Measurements from ENCODE around the gene LTBP1.

Gene LTBP1

GRCh38 chr2:33420726-33421125 is 474.0 kb downstream of the LTBP1 start:
- Histone ChIP-seq H3K9me3 (ENCODE audit: low read length) (no peaks in the 10 kb centered on the region), H3K4me1 (ENCODE audit: insufficient read depth, low read length) (no peaks in the 10 kb centered on the region), H3K9ac (ENCODE audit: low read length) (no peak overlapping the region), H3K36me3 (ENCODE audit: insufficient read depth, low read length) (no peaks in the 10 kb centered on the region), H3K4me3 (ENCODE audit: low read depth in 1 of 2, low read length in 2 of 2) (no peak overlapping the region), H3K27ac (ENCODE audit: low read depth, low read length) (no peak overlapping the region), H3K27me3 (ENCODE audit: control insufficient read depth in 1 of 2, insufficient read depth in 2 of 2, low read length in 2 of 2) (no peaks in the 10 kb centered on the region)

GRCh38 chr2:33421820-33422219 is 475.1 kb downstream of the LTBP1 start:
- no peaks in the 10 kb centered on the region for H3K27me3 ChIP-seq (ENCODE audit: control insufficient read depth in 1 of 2, insufficient read depth in 2 of 2, low read length in 2 of 2)
- H3K4me3 ChIP-seq (ENCODE audit: low read depth in 1 of 2, low read length in 2 of 2): no peak overlapping the region
- H3K9me3 ChIP-seq (ENCODE audit: low read length): no peaks in the 10 kb centered on the region
- H3K9ac ChIP-seq (ENCODE audit: low read length): no peak overlapping the region
- no peaks in the 10 kb centered on the region for H3K36me3 ChIP-seq (ENCODE audit: insufficient read depth, low read length)
- no peak overlapping the region for H3K27ac ChIP-seq (ENCODE audit: low read depth, low read length)
- no peaks in the 10 kb centered on the region for H3K4me1 ChIP-seq (ENCODE audit: insufficient read depth, low read length)

DNA sequence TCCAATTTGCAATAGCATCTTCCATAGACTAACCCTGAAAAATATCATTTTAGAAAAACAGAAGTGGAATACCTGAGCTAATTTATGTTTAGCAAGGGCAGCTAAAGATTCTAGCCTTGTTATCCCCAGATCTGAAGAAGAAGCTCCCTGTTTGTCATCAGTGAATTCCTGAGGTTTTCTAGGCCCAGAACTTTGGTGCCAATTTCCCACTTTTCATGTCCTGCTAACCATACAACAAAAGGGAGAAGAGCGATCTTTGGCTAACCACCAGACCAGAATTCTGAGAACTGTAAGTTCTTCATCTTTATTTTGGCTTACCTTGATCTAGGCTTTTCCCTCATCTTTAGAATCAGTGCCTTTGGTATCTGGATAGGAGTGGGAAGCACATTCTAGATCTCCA is 478.4 kb downstream of the LTBP1 start:
- no peaks in the 10 kb centered on the region for H3K36me3 ChIP-seq (ENCODE audit: insufficient read depth, low read length)
- no peak overlapping the region for H3K9ac ChIP-seq (ENCODE audit: low read length)
- no peaks in the 10 kb centered on the region for H3K9me3 ChIP-seq (ENCODE audit: low read length)
- H3K4me1 ChIP-seq (ENCODE audit: insufficient read depth, low read length): no peaks in the 10 kb centered on the region
- no peak overlapping the region for H3K27ac ChIP-seq (ENCODE audit: low read depth, low read length)
- no peaks in the 10 kb centered on the region for H3K27me3 ChIP-seq (ENCODE audit: control insufficient read depth in 1 of 2, insufficient read depth in 2 of 2, low read length in 2 of 2)
- H3K4me3 ChIP-seq (ENCODE audit: low read depth in 1 of 2, low read length in 2 of 2): no peak overlapping the region

GRCh38 chr2:33425586-33426031 is 478.9 kb downstream of the LTBP1 start:
- H3K9ac ChIP-seq (ENCODE audit: low read length): no peak overlapping the region
- no peak overlapping the region for H3K27ac ChIP-seq (ENCODE audit: low read depth, low read length)
- no peaks in the 10 kb centered on the region for H3K9me3 ChIP-seq (ENCODE audit: low read length)
- no peaks in the 10 kb centered on the region for H3K36me3 ChIP-seq (ENCODE audit: insufficient read depth, low read length)
- no peaks in the 10 kb centered on the region for H3K4me1 ChIP-seq (ENCODE audit: insufficient read depth, low read length)
- no peaks in the 10 kb centered on the region for H3K27me3 ChIP-seq (ENCODE audit: control insufficient read depth in 1 of 2, insufficient read depth in 2 of 2, low read length in 2 of 2)
- no peak overlapping the region for H3K4me3 ChIP-seq (ENCODE audit: low read depth in 1 of 2, low read length in 2 of 2)

GRCh38 chr2:33426666-33427231 is 480.0 kb downstream of the LTBP1 start:
- H3K4me1 ChIP-seq (ENCODE audit: insufficient read depth, low read length): no peaks in the 10 kb centered on the region
- H3K27me3 ChIP-seq (ENCODE audit: control insufficient read depth in 1 of 2, insufficient read depth in 2 of 2, low read length in 2 of 2): no peaks in the 10 kb centered on the region
- no peak overlapping the region for H3K27ac ChIP-seq (ENCODE audit: low read depth, low read length)
- no peak overlapping the region for H3K9ac ChIP-seq (ENCODE audit: low read length)
- H3K4me3 ChIP-seq (ENCODE audit: low read depth in 1 of 2, low read length in 2 of 2): no peak overlapping the region
- no peaks in the 10 kb centered on the region for H3K9me3 ChIP-seq (ENCODE audit: low read length)
- H3K36me3 ChIP-seq (ENCODE audit: insufficient read depth, low read length): no peaks in the 10 kb centered on the region

DNA sequence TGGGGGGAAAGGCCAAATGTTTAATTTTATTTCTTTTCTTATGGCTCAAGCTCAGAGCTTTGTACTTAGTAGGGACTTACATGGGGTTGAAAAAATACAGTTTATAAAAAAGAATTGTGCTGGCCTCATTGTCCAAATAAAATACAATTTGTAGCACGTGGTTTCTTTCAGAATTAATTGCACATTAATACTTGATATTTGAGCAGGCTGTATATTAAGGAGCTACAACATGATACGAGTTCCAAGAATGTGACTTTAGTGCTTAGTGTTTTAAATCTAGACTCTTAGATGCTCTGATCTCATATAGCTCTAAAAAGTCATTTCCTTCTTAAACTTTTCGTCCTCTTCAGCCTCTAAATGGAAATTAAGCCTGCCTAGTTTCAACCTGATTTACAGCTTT is 483.3 kb downstream of the LTBP1 start:
- H3K27me3 ChIP-seq (ENCODE audit: control insufficient read depth in 1 of 2, insufficient read depth in 2 of 2, low read length in 2 of 2): no peaks in the 10 kb centered on the region
- H3K4me1 ChIP-seq (ENCODE audit: insufficient read depth, low read length): no peaks in the 10 kb centered on the region
- no peaks in the 10 kb centered on the region for H3K36me3 ChIP-seq (ENCODE audit: insufficient read depth, low read length)
- H3K9ac ChIP-seq (ENCODE audit: low read length): no peak overlapping the region
- H3K27ac ChIP-seq (ENCODE audit: low read depth, low read length): no peak overlapping the region
- no peaks in the 10 kb centered on the region for H3K9me3 ChIP-seq (ENCODE audit: low read length)
- H3K4me3 ChIP-seq (ENCODE audit: low read depth in 1 of 2, low read length in 2 of 2): no peak overlapping the region

GRCh38 chr2:33430856-33431255 is 484.1 kb downstream of the LTBP1 start:
- Histone ChIP-seq H3K9me3 (ENCODE audit: low read length) (no peaks in the 10 kb centered on the region), H3K4me3 (ENCODE audit: low read depth in 1 of 2, low read length in 2 of 2) (no peak overlapping the region), H3K36me3 (ENCODE audit: insufficient read depth, low read length) (no peaks in the 10 kb centered on the region)

DNA sequence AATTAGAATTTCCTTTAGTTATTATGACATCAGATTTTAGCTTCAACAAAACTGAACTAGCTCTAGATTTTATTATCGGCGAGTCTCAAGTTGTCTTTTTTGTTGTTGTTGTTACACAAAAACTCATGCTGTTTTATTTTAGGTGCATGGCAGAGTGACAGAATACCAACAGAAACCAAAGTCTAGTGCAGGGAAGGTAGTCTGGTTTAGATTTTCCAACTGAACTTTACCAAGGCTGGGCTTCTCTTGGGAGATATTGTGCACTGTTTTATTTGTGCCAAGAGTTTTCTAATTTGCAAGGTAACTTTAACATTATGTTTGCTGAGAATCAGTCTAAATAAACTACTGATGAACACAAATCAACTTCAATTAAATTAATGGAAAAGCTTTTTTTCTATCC is 486.1 kb downstream of the LTBP1 start:
- H3K27ac ChIP-seq (ENCODE audit: low read depth, low read length): no peak overlapping the region
- no peaks in the 10 kb centered on the region for H3K9me3 ChIP-seq (ENCODE audit: low read length)

More at GRCh38 chr2:33430856-33431255, 484.1 kb downstream of the LTBP1 start:
- Histone ChIP-seq H3K9ac (ENCODE audit: low read length) (no peak overlapping the region), H3K27me3 (ENCODE audit: control insufficient read depth in 1 of 2, insufficient read depth in 2 of 2, low read length in 2 of 2) (no peaks in the 10 kb centered on the region), H3K4me1 (ENCODE audit: insufficient read depth, low read length) (no peaks in the 10 kb centered on the region), H3K27ac (ENCODE audit: low read depth, low read length) (no peak overlapping the region)

GRCh38 chr2:33433279-33434235 is 486.8 kb downstream of the LTBP1 start:
- Histone ChIP-seq H3K27me3 (ENCODE audit: control insufficient read depth in 1 of 2, insufficient read depth in 2 of 2, low read length in 2 of 2) (no peaks in the 10 kb centered on the region), H3K9ac (ENCODE audit: low read length) (no peak overlapping the region), H3K27ac (ENCODE audit: low read depth, low read length) (no peak overlapping the region), H3K4me1 (ENCODE audit: insufficient read depth, low read length) (no peaks in the 10 kb centered on the region), H3K4me3 (ENCODE audit: low read depth in 1 of 2, low read length in 2 of 2) (no peak overlapping the region), H3K9me3 (ENCODE audit: low read length) (no peaks in the 10 kb centered on the region), H3K36me3 (ENCODE audit: insufficient read depth, low read length) (no peaks in the 10 kb centered on the region)

More for the DNA sequence above, 486.1 kb downstream of the LTBP1 start:
- Histone ChIP-seq H3K27me3 (ENCODE audit: control insufficient read depth in 1 of 2, insufficient read depth in 2 of 2, low read length in 2 of 2) (no peaks in the 10 kb centered on the region), H3K4me1 (ENCODE audit: insufficient read depth, low read length) (no peaks in the 10 kb centered on the region), H3K4me3 (ENCODE audit: low read depth in 1 of 2, low read length in 2 of 2) (no peak overlapping the region), H3K36me3 (ENCODE audit: insufficient read depth, low read length) (no peaks in the 10 kb centered on the region), H3K9ac (ENCODE audit: low read length) (no peak overlapping the region)

DNA sequence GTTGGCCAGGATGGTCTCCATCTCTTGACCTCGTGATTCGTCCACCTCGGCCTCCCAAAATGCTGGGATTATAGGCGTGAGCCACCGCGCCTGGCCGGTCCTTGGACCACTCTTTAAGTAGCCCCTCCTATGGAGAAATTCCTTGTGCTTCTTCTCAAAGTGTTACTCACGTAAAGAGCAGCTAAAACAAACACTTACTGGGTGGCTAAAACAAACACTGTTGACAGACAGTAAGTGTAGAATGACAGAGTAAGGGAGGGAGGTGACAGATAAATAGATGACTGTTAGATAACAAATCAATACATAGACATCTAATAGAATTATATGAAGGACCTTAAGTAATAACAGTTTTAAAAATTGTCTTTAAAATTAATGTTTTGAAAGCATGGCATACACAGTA is 488.8 kb downstream of the LTBP1 start:
- no peak overlapping the region for H3K4me3 ChIP-seq (ENCODE audit: low read depth in 1 of 2, low read length in 2 of 2)
- H3K4me1 ChIP-seq (ENCODE audit: insufficient read depth, low read length): no peaks in the 10 kb centered on the region
- H3K36me3 ChIP-seq (ENCODE audit: insufficient read depth, low read length): no peaks in the 10 kb centered on the region
- no peak overlapping the region for H3K9ac ChIP-seq (ENCODE audit: low read length)
- no peaks in the 10 kb centered on the region for H3K27me3 ChIP-seq (ENCODE audit: control insufficient read depth in 1 of 2, insufficient read depth in 2 of 2, low read length in 2 of 2)
- H3K27ac ChIP-seq (ENCODE audit: low read depth, low read length): no peak overlapping the region
- H3K9me3 ChIP-seq (ENCODE audit: low read length): no peaks in the 10 kb centered on the region

DNA sequence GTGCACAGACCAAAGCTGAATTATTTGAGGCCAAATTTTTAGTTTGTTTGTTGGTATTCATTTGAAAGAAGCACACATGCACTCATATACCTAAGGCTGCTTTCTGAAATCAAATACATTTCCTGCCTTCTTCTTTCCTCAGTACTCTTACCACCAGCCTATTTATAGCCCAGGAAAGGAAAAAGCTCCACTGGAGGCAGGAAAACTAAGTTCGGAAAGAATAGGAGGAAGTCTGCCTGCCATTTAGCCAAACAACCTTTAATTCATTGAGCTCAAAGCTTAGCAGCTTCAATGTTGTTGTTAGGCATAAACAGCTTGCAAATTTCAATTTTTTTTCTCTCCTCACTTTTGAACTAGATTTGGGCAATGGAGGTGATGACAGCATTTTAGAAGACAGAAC is 489.3 kb downstream of the LTBP1 start:
- Histone ChIP-seq H3K27ac (ENCODE audit: low read depth, low read length) (no peak overlapping the region), H3K27me3 (ENCODE audit: control insufficient read depth in 1 of 2, insufficient read depth in 2 of 2, low read length in 2 of 2) (no peaks in the 10 kb centered on the region)

More for the DNA sequence above, 489.3 kb downstream of the LTBP1 start:
- Histone ChIP-seq H3K9ac (ENCODE audit: low read length) (no peak overlapping the region), H3K36me3 (ENCODE audit: insufficient read depth, low read length) (no peaks in the 10 kb centered on the region), H3K4me1 (ENCODE audit: insufficient read depth, low read length) (no peaks in the 10 kb centered on the region), H3K9me3 (ENCODE audit: low read length) (no peaks in the 10 kb centered on the region), H3K4me3 (ENCODE audit: low read depth in 1 of 2, low read length in 2 of 2) (no peak overlapping the region)

Data from muscle layer of colon (tissue), 2 donors.